GM21528 (cell line): ENCODE data around the gene KAZN.

Experiments
- ATAC-seq: cut with Tn5 transposase; IDR thresholded peaks from one replicate; pipeline ENCODE4 v1.9.1; 2021; ENCODE audit warnings: mild to moderate bottlenecking, moderate library complexity; ENCODE audit not compliant: unreplicated experiment, low FRiP score

Gene KAZN

DNA sequence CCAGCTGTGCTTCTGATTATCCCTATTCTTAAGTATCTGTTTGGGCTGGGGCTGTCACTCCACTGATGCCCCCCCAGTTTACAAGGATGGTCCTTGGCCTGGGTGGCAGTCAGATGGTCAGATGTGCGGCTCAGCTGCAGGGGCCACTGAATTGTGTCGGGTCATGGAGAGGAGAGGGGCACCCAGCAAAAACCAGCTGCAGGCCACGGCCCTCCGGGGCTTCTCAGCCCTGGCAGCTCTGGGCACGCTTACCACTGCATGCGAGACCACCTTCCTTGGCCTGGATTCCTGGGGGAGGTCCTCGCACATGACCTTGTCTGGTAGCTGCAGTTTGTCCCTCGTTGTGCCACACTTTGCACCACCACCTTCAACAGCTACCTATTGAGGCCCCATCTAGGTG is 390.2 kb downstream of the KAZN start:
- no peak for ATAC-seq

DNA sequence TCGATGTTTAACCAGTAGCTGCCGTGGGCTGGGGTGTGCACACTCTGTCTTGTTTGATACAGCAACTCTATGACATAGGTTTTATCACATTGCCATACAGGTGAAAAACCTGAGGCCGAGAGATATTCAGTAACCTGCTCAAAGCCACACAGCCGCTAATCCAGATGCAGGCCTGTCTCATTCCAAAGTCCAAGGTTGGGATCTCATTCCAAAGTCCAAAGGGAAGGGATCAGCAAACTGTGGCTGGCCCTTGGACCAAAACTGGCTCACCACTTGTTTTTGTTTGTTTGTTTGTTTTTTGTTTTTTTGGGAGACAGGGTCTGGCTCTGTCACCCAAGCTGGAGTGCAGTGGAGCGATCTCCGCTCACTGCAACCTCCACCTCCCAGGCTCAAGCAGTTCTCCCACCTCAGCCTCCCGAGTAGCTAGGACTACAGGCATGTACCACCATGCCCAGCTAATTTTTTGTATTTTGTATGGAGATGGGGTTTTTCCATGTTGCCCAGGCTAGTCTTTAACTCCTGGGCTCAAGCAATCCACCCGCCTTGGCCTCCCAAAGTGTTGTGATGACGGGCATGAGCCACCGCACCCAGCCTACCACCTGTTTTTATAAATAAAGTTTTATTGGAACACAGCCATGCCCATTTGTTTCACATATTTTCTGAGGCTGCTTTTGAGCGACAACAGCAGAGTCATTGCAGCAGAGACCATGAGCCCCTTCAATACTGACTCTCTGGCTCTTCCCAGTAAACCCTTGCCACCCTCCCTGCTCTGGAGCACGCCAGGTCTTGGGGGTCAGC is 391.6 kb downstream of the KAZN start:
- ATAC-seq, result no peak

DNA sequence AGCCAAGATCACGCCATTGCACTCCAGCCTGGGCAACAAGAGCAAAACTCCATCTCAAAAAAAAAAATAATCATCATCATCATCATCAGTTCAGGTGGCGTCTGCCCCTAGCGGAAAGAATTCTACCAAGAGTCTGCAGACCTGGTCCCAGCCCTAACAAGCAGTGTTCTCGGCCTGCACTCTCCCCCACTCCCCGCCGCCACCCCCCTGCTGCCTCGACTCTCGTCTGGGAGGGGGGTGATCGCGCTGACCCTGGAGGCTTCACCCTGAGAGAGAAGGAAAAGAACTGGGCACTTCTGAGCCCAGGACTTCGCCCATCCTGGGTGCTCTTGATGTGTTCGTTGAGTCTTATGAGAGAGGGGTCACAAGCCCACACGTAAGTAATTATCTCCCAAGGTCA is 394.9 kb downstream of the KAZN start:
- no peak for ATAC-seq

DNA sequence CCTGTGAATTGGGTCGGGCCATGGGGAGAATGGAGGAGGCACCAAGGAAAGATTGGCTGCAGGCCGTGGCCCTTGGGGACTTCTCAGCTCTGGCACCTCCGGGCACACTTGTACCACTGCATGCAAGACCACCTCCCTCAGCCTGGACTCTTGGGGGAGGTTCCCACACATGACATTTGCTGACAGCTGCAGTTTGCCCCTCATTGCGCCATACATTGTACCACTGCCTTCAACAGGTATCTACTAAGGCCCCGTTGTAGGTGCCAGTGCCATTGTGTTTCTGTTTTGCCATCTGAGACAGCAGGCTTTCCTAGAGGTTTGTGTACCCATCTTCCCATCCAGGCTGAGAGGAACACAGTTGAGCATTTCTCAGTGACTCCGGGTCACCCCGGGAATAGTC is 395.7 kb downstream of the KAZN start:
- no peak for ATAC-seq

GRCh38 chr1:14994841-14995437 is 396.5 kb downstream of the KAZN start:
- no peak for ATAC-seq

DNA sequence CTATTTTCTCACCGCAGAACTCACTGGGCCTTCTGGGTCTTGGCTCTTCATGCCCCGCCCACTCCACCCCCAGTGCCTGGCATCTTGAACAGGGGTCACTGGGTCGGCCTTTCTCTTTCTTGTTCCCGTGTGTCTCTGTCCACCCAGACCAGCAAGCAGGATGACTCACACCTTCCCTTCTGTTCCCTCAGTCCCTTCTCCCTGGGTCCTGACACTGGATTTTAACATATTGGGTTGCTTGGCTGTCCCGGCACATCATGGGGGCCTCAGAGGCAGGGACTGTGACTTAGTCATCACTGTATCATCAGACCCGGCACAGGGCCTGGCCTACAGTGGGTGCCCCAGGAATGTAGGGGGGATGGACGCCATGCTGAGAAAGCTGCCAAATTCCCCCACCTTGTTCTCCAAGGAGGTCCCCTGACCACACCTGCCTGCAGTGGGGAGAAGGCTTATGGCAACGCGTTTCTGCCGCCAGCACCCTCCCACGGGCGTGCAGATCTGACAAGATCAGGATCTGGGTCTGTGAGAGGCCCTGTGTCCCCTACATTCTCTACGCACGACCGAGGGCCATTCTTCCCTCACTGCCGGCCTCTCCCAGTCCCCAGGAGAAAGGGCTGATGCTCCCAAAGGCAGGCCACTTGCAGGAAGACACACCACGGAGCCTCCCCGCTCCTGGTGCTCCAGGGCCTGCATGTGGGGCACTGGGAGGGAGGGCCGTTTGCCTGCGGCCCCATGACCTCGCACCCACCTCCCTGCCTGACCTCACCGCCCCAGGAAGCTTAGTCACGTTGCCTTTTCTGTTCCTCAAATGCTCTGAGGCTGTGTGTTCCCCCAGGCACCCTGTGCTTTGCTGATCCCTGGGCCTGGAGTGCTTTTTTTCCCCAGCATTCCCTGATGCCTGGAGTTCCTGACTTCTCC is 397.9 kb downstream of the KAZN start:
- ATAC-seq, result no peak

GRCh38 chr1:14997646-14998276 is 399.3 kb downstream of the KAZN start:
- no peak for ATAC-seq

DNA sequence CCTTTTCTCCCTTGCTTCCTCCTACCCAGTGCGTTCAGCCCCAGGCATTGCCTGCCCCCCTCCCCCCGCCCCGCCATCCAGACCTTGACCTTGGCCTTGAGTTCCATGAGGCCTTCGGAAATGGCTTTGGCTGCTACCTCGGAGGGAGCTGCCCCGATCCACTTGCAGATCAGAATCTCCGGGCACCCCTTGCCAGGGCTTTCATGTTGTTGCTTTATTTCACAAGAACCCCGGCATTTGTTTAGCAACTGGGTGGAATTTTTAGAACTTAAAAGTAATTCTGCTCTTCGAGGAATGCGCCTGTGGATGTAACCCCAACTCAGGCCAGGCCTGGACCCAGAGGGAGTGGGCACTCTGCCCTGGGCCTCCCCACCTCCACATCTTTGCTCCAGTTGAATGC is 401.0 kb downstream of the KAZN start:
- ATAC-seq, result no peak

DNA sequence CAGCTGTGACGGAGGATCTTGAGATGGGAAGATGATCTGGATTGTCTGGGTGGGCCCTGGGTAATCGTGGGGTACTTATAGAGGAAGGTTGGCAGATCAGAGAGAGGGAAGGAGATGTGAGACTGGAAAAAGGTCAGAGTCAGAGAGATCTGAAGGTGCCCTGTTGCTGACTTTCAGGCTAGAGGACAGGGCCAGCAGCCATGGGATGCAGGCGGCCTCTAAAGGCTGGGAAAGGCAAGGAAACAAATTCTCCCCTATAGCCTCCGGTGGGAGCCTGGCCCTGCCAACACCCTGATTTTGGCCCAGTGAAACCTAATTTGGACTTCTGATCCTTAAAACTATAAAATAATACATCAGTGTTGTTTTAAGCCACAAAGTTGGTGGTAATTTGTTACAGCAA is 401.5 kb downstream of the KAZN start:
- ATAC-seq, result no peak

GRCh38 chr1:15000671-15001070 is 402.2 kb downstream of the KAZN start:
- no peak for ATAC-seq

- no peak for ATAC-seq
These were observed 402.9 kb downstream of the KAZN start for GRCh38 chr1:15001317-15001915.

DNA sequence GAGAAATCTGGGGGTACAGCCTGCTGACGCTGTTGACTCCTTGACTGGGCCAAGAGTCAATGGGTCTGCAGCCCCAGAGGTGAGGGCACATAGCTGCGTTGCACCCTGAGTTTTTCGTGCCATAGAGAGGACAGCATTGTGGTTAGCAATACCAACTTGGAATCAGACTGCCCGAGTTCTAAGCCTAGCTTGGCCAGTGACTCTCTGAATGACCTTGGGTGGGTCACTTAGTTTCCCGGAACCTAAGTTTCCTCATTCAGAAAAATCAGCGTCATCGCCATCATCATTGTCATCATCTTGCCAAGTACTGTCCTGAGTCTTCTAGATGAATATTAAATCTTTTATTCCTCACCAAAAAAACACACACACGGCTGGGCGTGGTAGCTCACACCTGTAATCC is 403.8 kb downstream of the KAZN start:
- no peak for ATAC-seq

DNA sequence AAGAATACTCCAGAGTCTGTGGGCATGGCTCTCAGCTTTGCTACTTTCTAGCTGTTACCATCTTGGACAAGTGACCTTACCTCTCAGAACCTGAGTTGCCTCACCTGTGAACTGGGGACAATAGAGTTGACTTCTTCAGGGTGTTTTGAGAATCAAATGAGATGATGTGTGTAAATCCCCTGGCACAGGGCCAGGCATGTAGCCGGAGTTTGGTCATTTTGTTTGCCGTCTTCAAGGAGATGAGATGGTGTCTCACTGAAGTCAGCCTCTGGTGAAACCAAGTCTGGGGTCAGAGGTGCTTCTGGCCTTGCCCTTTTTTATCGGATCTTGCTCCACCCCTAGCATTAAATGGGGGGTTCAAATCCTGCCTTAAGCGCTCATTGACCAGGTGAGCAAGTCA is 405.9 kb downstream of the KAZN start:
- no peak for ATAC-seq

DNA sequence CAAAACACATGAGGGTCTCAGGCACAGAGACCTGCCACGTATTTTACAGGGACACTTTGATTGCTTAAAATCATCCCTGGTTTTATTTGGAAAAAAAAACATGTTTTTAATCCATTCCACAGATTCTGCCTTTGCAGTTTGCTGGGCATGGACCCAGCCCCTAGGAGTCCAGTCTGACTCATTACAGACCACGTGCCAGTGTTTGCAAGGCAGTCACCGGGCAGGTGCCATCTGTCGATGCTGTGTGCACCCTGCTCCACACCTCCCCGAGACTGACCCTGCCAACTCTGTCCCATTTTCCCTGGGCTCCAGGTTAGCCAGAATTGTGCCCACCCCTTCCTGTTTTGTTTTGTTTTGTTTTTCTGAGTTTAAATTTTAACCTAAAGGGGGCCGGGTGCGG is 406.6 kb downstream of the KAZN start:
- ATAC-seq, result no peak

GRCh38 chr1:15007368-15007767 is 408.9 kb downstream of the KAZN start:
- no peak for ATAC-seq

DNA sequence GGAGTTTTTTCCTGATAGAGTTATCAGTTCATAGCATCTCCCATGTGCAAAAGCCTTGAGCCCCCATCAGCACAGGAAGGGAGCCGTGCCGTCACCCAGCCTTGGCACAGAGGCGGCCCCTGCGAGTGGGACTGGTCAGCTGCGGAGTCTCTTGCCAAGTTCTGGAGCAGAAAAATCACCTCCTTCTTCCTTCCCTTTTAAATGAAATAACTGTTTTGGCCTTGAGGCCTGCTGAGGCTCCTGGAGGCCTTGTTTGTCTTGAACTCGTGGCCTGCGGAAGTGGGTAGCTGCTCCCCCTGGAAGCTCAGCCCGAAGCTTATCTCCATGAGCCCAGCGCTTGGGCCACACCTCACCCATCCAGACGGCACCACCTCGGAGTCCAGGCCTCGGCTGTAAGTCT is 409.4 kb downstream of the KAZN start:
- ATAC-seq, result no peak

- ATAC-seq, result no peak
These were observed 410.6 kb downstream of the KAZN start for GRCh38 chr1:15008783-15009729.

DNA sequence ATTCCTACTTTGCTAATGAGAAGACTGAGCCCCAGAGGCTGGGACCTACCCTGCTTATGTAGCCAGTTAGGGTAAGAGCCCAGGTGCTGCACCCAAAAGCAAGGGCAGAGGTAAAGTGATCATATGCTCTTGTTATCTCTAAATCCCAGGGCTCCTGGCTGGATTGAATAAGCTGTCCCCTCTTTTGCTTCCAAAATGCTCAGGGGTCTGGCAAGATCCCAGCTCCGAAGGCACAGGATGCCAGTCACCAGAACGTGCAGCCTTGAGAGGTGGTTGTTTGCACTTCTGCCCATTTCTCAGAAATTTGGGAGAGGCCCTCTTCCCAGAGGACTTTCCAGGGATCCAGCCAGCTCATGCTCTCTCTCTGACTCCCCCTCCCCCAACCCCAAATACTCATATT is 412.7 kb downstream of the KAZN start:
- no peak for ATAC-seq

- ATAC-seq, result no peak
These were observed 413.2 kb downstream of the KAZN start for GRCh38 chr1:15011661-15012060.
